GM19239 (cell line): ENCODE data around the gene IDS.
"Not testable (repeated sequence)": the region's sequence is repeated elsewhere in the genome, so short reads cannot be mapped to it uniquely, and the experiment has no call there.

Experiments used
- DNase-seq: peaks from one replicate; pipeline ENCODE4 v3.0.0; 2011; ENCODE audit warnings: low spot score; ENCODE audit not compliant: insufficient read length
- FAIRE-seq: peaks from 2 replicates; lab custom pipeline; 2011; peaks lifted over from hg19 to GRCh38; lab: Jason Lieb, UNC

Gene IDS

GRCh38 chrX:149531599-149531998 lies 26.5 kb upstream of the IDS start:
- peak; percentile 84 for FAIRE-seq
- no peak for DNase-seq

- FAIRE-seq (peak; percentile 18), DNase-seq (no peak)
Measured at GRCh38 chrX:149528381-149528780, 23.3 kb upstream of the IDS start.

- FAIRE-seq (peak; percentile 95), DNase-seq (no peak)
Measured at GRCh38 chrX:149527705-149528104, 22.6 kb upstream of the IDS start.

GRCh38 chrX:149526318-149527033 lies 21.4 kb upstream of the IDS start:
- DNase-seq, FAIRE-seq: not testable (repeated sequence)

GRCh38 chrX:149525903-149526302 lies 20.8 kb upstream of the IDS start:
- FAIRE-seq, DNase-seq: not testable (repeated sequence)

GRCh38 chrX:149525389-149525788 lies 20.3 kb upstream of the IDS start:
- not testable (repeated sequence) for DNase-seq
- FAIRE-seq: peak; percentile 100

GRCh38 chrX:149522916-149523315 lies 17.8 kb upstream of the IDS start:
- no peak for DNase-seq

GRCh38 chrX:149521438-149521837 lies 16.3 kb upstream of the IDS start:
- FAIRE-seq (no peak), DNase-seq (no peak)

More at GRCh38 chrX:149522916-149523315, 17.8 kb upstream of the IDS start:
- FAIRE-seq: no peak

- DNase-seq, FAIRE-seq: not testable (repeated sequence)
Measured at GRCh38 chrX:149520636-149521277, 15.7 kb upstream of the IDS start.

GRCh38 chrX:149518236-149518635 lies 13.1 kb upstream of the IDS start:
- DNase-seq (no peak), FAIRE-seq (no peak)

GRCh38 chrX:149517308-149517707 lies 12.2 kb upstream of the IDS start:
- DNase-seq (no peak), FAIRE-seq (no peak)

- DNase-seq (no peak), FAIRE-seq (no peak)
Measured at GRCh38 chrX:149516604-149517003, 11.5 kb upstream of the IDS start.

- DNase-seq (no peak), FAIRE-seq (peak; percentile 61)
Measured at GRCh38 chrX:149515954-149516602, 11.0 kb upstream of the IDS start.

GRCh38 chrX:149513825-149514428 lies 8.8 kb upstream of the IDS start:
- FAIRE-seq: no peak
- DNase-seq: no peak

GRCh38 chrX:149512225-149512885 lies 7.2 kb upstream of the IDS start:
- DNase-seq (no peak), FAIRE-seq (peak; percentile 87)

- DNase-seq (no peak), FAIRE-seq (no peak)
Measured at GRCh38 chrX:149511081-149511480, 6.0 kb upstream of the IDS start.

GRCh38 chrX:149510386-149510785 lies 5.3 kb upstream of the IDS start:
- DNase-seq (no peak), FAIRE-seq (peak; percentile 80)

- FAIRE-seq: no peak
- DNase-seq: no peak
Measured at GRCh38 chrX:149508467-149508866, 3.4 kb upstream of the IDS start.

- FAIRE-seq: no peak
- no peak for DNase-seq
Measured at GRCh38 chrX:149506349-149506748, 1.2 kb upstream of the IDS start.

- FAIRE-seq (no peak), DNase-seq (no peak)
Measured at GRCh38 chrX:149505671-149506070, 565 bp upstream of the IDS start.
